ENCODE measurements around the gene MED27. TPM values are rescaled to one million over a fixed set of nuclear protein-coding genes. Genes with fewer than 3 reads are reported as not detected.

The MED27 gene
- total and polyA plus RNA-seq, 2 of the 4 experiments (the other 2 are of a cell fraction): 50.2 to 63.4 TPM

- no peak overlapping the region for H2BK20ac ChIP-seq (ENCODE audit: low read depth, low read length)
- no peak overlapping the region; the same call in 1 of the 2 replicates for H3K4me2 ChIP-seq (ENCODE audit: low read depth, low read length)
- H3K4ac ChIP-seq (ENCODE audit: low read depth, low read length): no peak overlapping the region
- H3K9ac ChIP-seq (ENCODE audit: low read depth, low read length): no peak overlapping the region
- H2AK9ac ChIP-seq (replicated peaks; ENCODE audit: low read depth, low read length, poor library complexity): no peak overlapping the region
- in situ Hi-C loops (cut with MboI; ENCODE audit: low sequenced_read_pairs) (no loop called here), intact Hi-C loops (cut with micrococcal nuclease) (loop anchor here (5.0 kb wide), 1 partner anchor 188 kb away; the partner anchor contains the start of gene MED27), dilution Hi-C loops (cut with HindIII; ENCODE audit: low sequenced_read_pairs, unreplicated experiment) (no loop called here)
- no peaks in the 10 kb centered on the region for H3K27me3 ChIP-seq (ENCODE audit: control insufficient read depth, insufficient read depth, low read length)
- H2BK15ac ChIP-seq (ENCODE audit: low read depth, low read length): no peak overlapping the region
- ChIA-PET POLR2A (ENCODE audit: unreplicated experiment) (no interaction called here), CTCF (no interaction called here)
- H3K9me3 ChIP-seq (ENCODE audit: control insufficient read depth, insufficient read depth, low read length): no peaks in the 10 kb centered on the region
- H3K18ac ChIP-seq (ENCODE audit: low read depth, low read length): no peak overlapping the region
- no peak for DNase-seq
- no peak overlapping the region for H2AFZ ChIP-seq (replicated peaks; ENCODE audit: low read length, poor library complexity)
- H3K36me3 ChIP-seq (ENCODE audit: control insufficient read depth, insufficient read depth, low read length): peaks cover 9% of the 10 kb centered on the region
- no peak for TF ChIP-seq CTCF (conservative IDR thresholded peaks at IDR 0.05; ENCODE audit: low read depth, low read length)
- TF ChIP-seq BHLHE40 (IDR thresholded peaks at IDR 0.05; ENCODE audit: low read depth, low read length): no peak
- TF ChIP-seq USF2 (IDR thresholded peaks at IDR 0.05; ENCODE audit: low read depth, low read length): no peak
- TF ChIP-seq RCOR1 (IDR thresholded peaks at IDR 0.05; ENCODE audit: insufficient replicate concordance, low read length): no peak
- TF ChIP-seq POLR2A (IDR thresholded peaks at IDR 0.05; ENCODE audit: low read depth, low read length): no peak
- no peak for TF ChIP-seq CHD1 (IDR thresholded peaks at IDR 0.05; ENCODE audit: low read depth, low read length)
- TF ChIP-seq RAD21 (IDR thresholded peaks at IDR 0.05; ENCODE audit: low read length): no peak
- H4K20me1 ChIP-seq (ENCODE audit: insufficient read depth, low read length): no peaks in the 10 kb centered on the region
- no peak overlapping the region for H2BK120ac ChIP-seq (ENCODE audit: low read depth, low read length)
- BruUV-seq (replicated peaks): no TSS peak
- no peak overlapping the region for H3K14ac ChIP-seq (replicated peaks; ENCODE audit: low read depth, low read length)
- H3K9me1 ChIP-seq (ENCODE audit: insufficient read depth, low read length): peaks cover 3% of the 10 kb centered on the region; the same call in 1 of the 2 replicates
- H3K23ac ChIP-seq (ENCODE audit: low read depth, low read length): no peak overlapping the region
- H3K56ac ChIP-seq (ENCODE audit: extremely low read depth, insufficient read depth, low read length): no peak overlapping the region
- ATAC-seq (ENCODE audit: low read depth): no peak
- no peak overlapping the region for H4K8ac ChIP-seq (ENCODE audit: low read depth in 2 of 2, low read length in 2 of 2)
- no peak overlapping the region for H4K91ac ChIP-seq (ENCODE audit: insufficient read depth, low read depth, low read length)
- 70% methylated on average over 4 of the region's 11 CpGs; no CpG with 5 or more reads in 1 of the 2 experiments for WGBS, 2 experiments (ENCODE audit: extremely low coverage in 2 of 2, insufficient read length in 1 of 2)
- no peak overlapping the region for H4K5ac ChIP-seq (ENCODE audit: low read depth, low read length)
- H3K79me1 ChIP-seq (ENCODE audit: low read depth in 1 of 2, low read length in 2 of 2): peaks cover 0 to 11% of the 10 kb centered on the region in 2 experiments; a peak in 3 of 4 replicates
- no peak overlapping the region for H2BK5ac ChIP-seq (ENCODE audit: low read depth, low read length, poor library complexity, severe bottlenecking)
- no peak overlapping the region for H3K27ac ChIP-seq (ENCODE audit: insufficient read depth, low read length)
- H3K4me1 ChIP-seq (ENCODE audit: control insufficient read depth, insufficient read depth, low read length): peaks cover 17% of the 10 kb centered on the region
- no peak overlapping the region for H3K4me3 ChIP-seq (ENCODE audit: insufficient read depth, low read depth, low read length)
- no peak overlapping the region for H2AK5ac ChIP-seq (ENCODE audit: low read depth, low read length)
Measured at GRCh38 chr9:131889437-131890251, 190.0 kb downstream of the MED27 start.
